Measurements from ENCODE around the gene CHRNG.

- TF ChIP-seq CTCF (IDR thresholded peaks at IDR 0.05; ENCODE audit: poor library complexity): no peak
- no peak for TF ChIP-seq EZH2 (IDR thresholded peaks at IDR 0.05; ENCODE audit: borderline replicate concordance)
Observed at GRCh38 chr2:232593982-232594381, 54.5 kb downstream of the CHRNG start.

Measured in hepatocyte (in vitro differentiated cells).